ENCODE measurements around the gene SNTG2.

DNA sequence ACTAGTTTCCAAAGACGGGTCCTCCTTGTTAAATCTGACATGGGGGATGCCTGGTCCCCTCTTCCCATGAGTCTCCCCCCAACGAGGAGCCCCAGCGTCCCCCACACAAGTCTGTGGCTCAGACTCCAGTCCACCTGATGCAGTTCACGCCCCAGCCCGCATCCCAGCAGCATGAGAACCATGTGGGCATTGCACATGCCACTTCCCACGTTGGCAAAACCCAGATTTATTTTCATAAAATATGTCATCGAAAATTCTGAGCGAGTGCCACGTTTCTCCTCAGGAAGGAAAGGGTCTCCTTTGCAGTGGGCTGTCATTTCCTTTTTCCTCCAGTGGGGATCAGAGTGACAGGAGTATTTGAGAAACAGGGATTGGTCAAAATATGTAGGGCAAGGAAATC is 417.0 kb downstream of the SNTG2 start:
- TF ChIP-seq, protein P1, sequence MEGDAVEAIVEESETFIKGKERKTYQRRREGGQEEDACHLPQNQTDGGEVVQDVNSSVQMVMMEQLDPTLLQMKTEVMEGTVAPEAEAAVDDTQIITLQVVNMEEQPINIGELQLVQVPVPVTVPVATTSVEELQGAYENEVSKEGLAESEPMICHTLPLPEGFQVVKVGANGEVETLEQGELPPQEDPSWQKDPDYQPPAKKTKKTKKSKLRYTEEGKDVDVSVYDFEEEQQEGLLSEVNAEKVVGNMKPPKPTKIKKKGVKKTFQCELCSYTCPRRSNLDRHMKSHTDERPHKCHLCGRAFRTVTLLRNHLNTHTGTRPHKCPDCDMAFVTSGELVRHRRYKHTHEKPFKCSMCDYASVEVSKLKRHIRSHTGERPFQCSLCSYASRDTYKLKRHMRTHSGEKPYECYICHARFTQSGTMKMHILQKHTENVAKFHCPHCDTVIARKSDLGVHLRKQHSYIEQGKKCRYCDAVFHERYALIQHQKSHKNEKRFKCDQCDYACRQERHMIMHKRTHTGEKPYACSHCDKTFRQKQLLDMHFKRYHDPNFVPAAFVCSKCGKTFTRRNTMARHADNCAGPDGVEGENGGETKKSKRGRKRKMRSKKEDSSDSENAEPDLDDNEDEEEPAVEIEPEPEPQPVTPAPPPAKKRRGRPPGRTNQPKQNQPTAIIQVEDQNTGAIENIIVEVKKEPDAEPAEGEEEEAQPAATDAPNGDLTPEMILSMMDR (conservative IDR thresholded peaks at IDR 0.05; ENCODE audit: low read length), result no peak
- no peak for TF ChIP-seq EZH2phosphoT487 (IDR thresholded peaks at IDR 0.05; ENCODE audit: borderline replicate concordance, low read depth, low read length)
